Sigmoid colon (tissue), 4 donors: ENCODE results near the gene FHOD3.

Experiments
- EP300 ChIP-seq, 4 donors: sonication (generic); formaldehyde crosslinking; IDR thresholded peaks; one replicate each; pipeline ENCODE4 v1.6.1; 2017; ENCODE audit warnings: antibody characterized with exemption in 4 of 4
- POLR2A ChIP-seq, 2 donors: fragments of 450-650 bp; IDR thresholded peaks; one replicate each; pipeline ENCODE4 v1.6.1; 2016; ENCODE audit warnings: antibody characterized with exemption in 2 of 2, mild to moderate bottlenecking in 2 of 2, moderate library complexity in 2 of 2
- TF ChIP-seq, protein P1 (sequence below), 4 experiments: fragments of 450-650 bp in 3 of 4; fragments of 200-600 bp in 1 of 4; IDR thresholded peaks; one replicate each; pipeline ENCODE4 v1.5.1; 2016 to 2019; ENCODE audit warnings: antibody characterized with exemption in 4 of 4, mild to moderate bottlenecking in 3 of 4, moderate library complexity in 2 of 4

DNA sequence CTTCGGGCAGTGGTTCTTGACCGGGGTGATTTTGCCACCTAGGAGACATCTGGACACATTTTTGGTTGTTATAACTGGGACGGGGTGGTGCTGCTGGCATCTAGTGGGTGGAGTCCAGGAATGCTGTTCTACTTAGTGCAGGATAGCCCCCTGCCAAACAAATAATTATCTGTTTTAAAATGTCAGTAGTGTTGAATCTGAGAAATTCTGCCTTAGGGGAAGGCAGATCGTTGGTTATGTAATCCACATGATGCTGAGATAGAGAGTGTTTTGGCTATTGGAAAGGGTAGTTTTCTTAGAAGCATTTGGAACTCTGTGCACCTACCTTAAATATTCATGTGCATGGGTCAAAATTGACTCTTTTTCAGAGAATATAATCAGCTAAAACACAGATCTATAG, 332.3 kb downstream of the FHOD3 start:
- TF ChIP-seq, protein P1, sequence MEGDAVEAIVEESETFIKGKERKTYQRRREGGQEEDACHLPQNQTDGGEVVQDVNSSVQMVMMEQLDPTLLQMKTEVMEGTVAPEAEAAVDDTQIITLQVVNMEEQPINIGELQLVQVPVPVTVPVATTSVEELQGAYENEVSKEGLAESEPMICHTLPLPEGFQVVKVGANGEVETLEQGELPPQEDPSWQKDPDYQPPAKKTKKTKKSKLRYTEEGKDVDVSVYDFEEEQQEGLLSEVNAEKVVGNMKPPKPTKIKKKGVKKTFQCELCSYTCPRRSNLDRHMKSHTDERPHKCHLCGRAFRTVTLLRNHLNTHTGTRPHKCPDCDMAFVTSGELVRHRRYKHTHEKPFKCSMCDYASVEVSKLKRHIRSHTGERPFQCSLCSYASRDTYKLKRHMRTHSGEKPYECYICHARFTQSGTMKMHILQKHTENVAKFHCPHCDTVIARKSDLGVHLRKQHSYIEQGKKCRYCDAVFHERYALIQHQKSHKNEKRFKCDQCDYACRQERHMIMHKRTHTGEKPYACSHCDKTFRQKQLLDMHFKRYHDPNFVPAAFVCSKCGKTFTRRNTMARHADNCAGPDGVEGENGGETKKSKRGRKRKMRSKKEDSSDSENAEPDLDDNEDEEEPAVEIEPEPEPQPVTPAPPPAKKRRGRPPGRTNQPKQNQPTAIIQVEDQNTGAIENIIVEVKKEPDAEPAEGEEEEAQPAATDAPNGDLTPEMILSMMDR (IDR thresholded peaks at IDR 0.05): no peak
- TF ChIP-seq POLR2A (IDR thresholded peaks at IDR 0.05): no peak
- no peak for TF ChIP-seq EP300 (IDR thresholded peaks at IDR 0.05)
